K562 (cell line): ENCODE results near the gene OCEL1. TPM values are rescaled to one million over a fixed set of nuclear protein-coding genes. Genes with fewer than 3 reads are reported as not detected.
A peak's percentile ranks its signal among the peaks of the same experiment; 100 is the strongest.

Experiments
- CXXC5 ChIP-seq: fragments of 250-450 bp; sonication (Bioruptor Pico); IDR thresholded peaks from 2 replicates; pipeline ENCODE4 v1.8.0; 2022; ENCODE audit warnings: inconsistent platforms, mild to moderate bottlenecking, moderate library complexity
- POLR2A ChIP-seq: fragments of 450-650 bp; conservative IDR thresholded peaks from 2 replicates; pipeline ENCODE4 v1.6.1; 2016
- RAD51 ChIP-seq: fragments of 450-650 bp; IDR thresholded peaks from 2 replicates; pipeline ENCODE4 v1.7.1; 2016; ENCODE audit warnings: low read depth, mild to moderate bottlenecking, borderline replicate concordance
- ZNF263 ChIP-seq: sonication (generic); formaldehyde crosslinking; IDR thresholded peaks from 2 replicates; pipeline ENCODE4 v1.8.0; 2022; ENCODE audit warnings: mild to moderate bottlenecking, missing genetic modification reagents, borderline replicate concordance
- polyA plus RNA-seq, 8 experiments: library from polyadenylated mRNA; depleted of rRNA in 4 of 8; stranded (reverse) in 5 of 8; unstranded in 3 of 8; fragments of >200 nt; fragmentation: Nextera tagmentation in 2 of 8; fragmentation: Illumina TruSeq in 1 of 8; extraction: Ambion mirVana in 2 of 8; extraction: Trizol in 1 of 8; gene quantifications; 2 replicates each; pipeline versions ENCODE4 v1.2.1 to v1.2.3, GENCODE V29; 2011 to 2014; ENCODE audit warnings: inconsistent platforms in 1 of 8, missing spikeins in 1 of 8
- total RNA-seq, 7 experiments: library from RNA; depleted of rRNA in 6 of 7; stranded (reverse); fragments of >200 nt in 6 of 7; fragmentation: Illumina TruSeq in 2 of 7; extraction: Trizol in 2 of 7; gene quantifications; 2 replicates each; pipeline versions ENCODE4 v1.2.1 to v1.2.3, GENCODE V29; 2011 to 2021; ENCODE audit warnings: low replicate concordance in 1 of 7
- TF ChIP-seq, protein P1 (sequence below), 2 experiments: fragments of 450-650 bp in 1 of 2; sonication (generic) in 1 of 2; formaldehyde crosslinking in 1 of 2; IDR thresholded peaks; 2 replicates each; pipeline versions ENCODE4 v1.7.1 to v1.9.0; 2016 to 2022; ENCODE audit warnings: inconsistent platforms in 1 of 2, mild to moderate bottlenecking in 1 of 2, missing genetic modification reagents in 1 of 2
- TF ChIP-seq, protein P2 (sequence below), 2 experiments: fragments of 200-800 bp in 1 of 2; sonication (Bioruptor generic) in 1 of 2; sonication (generic) in 1 of 2; formaldehyde crosslinking in 1 of 2; IDR thresholded peaks in 1 of 2; conservative IDR thresholded peaks in 1 of 2; 2 replicates each; pipeline versions ENCODE4 v1.5.0 to v1.6.1; 2016 to 2020; ENCODE audit warnings: missing compliant biosample characterization in 1 of 2, missing genetic modification characterization in 1 of 2, missing genetic modification reagents in 1 of 2
- TF ChIP-seq, protein P3 (sequence below), 3 experiments: fragments of 200-800 bp in 1 of 3; fragments of 250-450 bp in 1 of 3; fragments of 450-650 bp in 1 of 3; sonication (Bioruptor Pico) in 1 of 3; sonication (Bioruptor generic) in 1 of 3; formaldehyde crosslinking in 1 of 3; IDR thresholded peaks; 2 replicates each; pipeline versions ENCODE4 v1.6.1 to v1.8.0; 2016 to 2022; ENCODE audit warnings: mild to moderate bottlenecking in 2 of 3, missing genetic modification characterization in 2 of 3, missing compliant biosample characterization in 1 of 3, moderate library complexity in 1 of 3

The OCEL1 gene
- total and polyA plus RNA-seq, 9 of the 15 experiments (the other 6 are each of a cell fraction or from before 2014, with no cell fraction given) = 8.0 to 38.0 (median 12.4) TPM

DNA sequence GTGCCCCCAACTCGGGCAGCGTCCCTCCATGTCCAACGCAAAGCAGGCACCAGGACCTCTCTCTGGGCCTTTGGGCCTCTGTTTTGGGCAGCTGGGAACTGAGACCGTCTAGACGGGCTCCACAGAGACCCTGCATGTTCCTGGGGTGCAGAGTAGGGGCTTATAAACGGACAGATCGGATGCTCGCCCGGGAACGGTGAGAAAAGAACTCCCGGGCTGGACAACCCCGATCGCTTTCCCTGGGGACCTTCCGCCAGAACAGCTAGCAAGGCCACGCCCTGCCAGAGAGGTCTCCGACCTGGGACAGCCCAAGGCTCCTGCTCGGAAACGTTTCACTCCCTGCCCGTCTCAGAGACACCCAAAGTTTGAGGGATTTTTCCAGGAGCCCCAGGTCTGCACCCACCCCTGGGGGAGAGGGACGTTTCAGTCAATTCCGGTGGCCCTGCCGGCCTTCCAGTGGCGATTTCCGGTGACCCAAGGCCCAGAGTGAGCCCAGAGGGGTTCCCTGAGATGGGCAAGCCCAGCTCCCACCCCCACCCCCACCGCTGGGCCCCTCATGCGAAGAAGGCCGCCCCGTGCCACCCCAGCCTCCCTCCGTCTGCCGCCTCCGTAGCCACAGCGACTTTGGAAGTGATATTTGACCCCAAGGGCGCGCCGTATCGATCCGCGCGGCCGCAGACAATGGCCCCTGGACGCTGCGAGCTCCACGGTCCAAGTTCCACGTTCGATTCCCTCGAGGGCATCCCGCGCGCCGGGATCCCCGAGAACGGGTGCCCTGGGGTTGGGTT, 18.0 kb downstream of the OCEL1 start (continued):
- TF ChIP-seq, protein P1, sequence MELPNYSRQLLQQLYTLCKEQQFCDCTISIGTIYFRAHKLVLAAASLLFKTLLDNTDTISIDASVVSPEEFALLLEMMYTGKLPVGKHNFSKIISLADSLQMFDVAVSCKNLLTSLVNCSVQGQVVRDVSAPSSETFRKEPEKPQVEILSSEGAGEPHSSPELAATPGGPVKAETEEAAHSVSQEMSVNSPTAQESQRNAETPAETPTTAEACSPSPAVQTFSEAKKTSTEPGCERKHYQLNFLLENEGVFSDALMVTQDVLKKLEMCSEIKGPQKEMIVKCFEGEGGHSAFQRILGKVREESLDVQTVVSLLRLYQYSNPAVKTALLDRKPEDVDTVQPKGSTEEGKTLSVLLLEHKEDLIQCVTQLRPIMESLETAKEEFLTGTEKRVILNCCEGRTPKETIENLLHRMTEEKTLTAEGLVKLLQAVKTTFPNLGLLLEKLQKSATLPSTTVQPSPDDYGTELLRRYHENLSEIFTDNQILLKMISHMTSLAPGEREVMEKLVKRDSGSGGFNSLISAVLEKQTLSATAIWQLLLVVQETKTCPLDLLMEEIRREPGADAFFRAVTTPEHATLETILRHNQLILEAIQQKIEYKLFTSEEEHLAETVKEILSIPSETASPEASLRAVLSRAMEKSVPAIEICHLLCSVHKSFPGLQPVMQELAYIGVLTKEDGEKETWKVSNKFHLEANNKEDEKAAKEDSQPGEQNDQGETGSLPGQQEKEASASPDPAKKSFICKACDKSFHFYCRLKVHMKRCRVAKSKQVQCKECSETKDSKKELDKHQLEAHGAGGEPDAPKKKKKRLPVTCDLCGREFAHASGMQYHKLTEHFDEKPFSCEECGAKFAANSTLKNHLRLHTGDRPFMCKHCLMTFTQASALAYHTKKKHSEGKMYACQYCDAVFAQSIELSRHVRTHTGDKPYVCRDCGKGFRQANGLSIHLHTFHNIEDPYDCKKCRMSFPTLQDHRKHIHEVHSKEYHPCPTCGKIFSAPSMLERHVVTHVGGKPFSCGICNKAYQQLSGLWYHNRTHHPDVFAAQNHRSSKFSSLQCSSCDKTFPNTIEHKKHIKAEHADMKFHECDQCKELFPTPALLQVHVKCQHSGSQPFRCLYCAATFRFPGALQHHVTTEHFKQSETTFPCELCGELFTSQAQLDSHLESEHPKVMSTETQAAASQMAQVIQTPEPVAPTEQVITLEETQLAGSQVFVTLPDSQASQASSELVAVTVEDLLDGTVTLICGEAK (IDR thresholded peaks at IDR 0.05) = peak; percentile 75
- TF ChIP-seq, protein P1 (CRISPR knock-in tag; IDR thresholded peaks at IDR 0.05) = no peak
- TF ChIP-seq POLR2A = 0 out of 2 replicates have a peak, but pooled peaks have one; percentile 33
- TF ChIP-seq, protein P2, sequence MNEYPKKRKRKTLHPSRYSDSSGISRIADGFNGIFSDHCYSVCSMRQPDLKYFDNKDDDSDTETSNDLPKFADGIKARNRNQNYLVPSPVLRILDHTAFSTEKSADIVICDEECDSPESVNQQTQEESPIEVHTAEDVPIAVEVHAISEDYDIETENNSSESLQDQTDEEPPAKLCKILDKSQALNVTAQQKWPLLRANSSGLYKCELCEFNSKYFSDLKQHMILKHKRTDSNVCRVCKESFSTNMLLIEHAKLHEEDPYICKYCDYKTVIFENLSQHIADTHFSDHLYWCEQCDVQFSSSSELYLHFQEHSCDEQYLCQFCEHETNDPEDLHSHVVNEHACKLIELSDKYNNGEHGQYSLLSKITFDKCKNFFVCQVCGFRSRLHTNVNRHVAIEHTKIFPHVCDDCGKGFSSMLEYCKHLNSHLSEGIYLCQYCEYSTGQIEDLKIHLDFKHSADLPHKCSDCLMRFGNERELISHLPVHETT (CRISPR knock-in tag; conservative IDR thresholded peaks at IDR 0.05 in 1 of 2, IDR thresholded peaks at IDR 0.05 in 1 of 2) = 0 out of 4 replicates have a peak, but pooled peaks of 1 of the 2 experiments have one; percentile 34
- TF ChIP-seq, protein P3, sequence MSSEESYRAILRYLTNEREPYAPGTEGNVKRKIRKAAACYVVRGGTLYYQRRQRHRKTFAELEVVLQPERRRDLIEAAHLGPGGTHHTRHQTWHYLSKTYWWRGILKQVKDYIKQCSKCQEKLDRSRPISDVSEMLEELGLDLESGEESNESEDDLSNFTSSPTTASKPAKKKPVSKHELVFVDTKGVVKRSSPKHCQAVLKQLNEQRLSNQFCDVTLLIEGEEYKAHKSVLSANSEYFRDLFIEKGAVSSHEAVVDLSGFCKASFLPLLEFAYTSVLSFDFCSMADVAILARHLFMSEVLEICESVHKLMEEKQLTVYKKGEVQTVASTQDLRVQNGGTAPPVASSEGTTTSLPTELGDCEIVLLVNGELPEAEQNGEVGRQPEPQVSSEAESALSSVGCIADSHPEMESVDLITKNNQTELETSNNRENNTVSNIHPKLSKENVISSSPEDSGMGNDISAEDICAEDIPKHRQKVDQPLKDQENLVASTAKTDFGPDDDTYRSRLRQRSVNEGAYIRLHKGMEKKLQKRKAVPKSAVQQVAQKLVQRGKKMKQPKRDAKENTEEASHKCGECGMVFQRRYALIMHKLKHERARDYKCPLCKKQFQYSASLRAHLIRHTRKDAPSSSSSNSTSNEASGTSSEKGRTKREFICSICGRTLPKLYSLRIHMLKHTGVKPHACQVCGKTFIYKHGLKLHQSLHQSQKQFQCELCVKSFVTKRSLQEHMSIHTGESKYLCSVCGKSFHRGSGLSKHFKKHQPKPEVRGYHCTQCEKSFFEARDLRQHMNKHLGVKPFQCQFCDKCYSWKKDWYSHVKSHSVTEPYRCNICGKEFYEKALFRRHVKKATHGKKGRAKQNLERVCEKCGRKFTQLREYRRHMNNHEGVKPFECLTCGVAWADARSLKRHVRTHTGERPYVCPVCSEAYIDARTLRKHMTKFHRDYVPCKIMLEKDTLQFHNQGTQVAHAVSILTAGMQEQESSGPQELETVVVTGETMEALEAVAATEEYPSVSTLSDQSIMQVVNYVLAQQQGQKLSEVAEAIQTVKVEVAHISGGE (CRISPR knock-in tag; IDR thresholded peaks at IDR 0.05) = peak in 2 of 3 experiments; percentile 64 to 94; a peak in 4 of 6 replicates
- TF ChIP-seq RAD51 = no peak
- TF ChIP-seq ZNF263 (CRISPR knock-in tag) = 0 out of 2 replicates have a peak, but pooled peaks have one; percentile 11
- TF ChIP-seq CXXC5 (CRISPR knock-in tag) = 0 out of 2 replicates have a peak, but pooled peaks have one; percentile 9
